Middle frontal gyrus (tissue), 1 donor: ENCODE data around the gene MYLK2.

Experiments used
- DNase-seq: peaks from one replicate; pipeline ENCODE4 v3.0.0-alpha.2; 2015; ENCODE audit warnings: low spot score; ENCODE audit errors: extremely low spot score

The MYLK2 gene

GRCh38 chr20:31835554-31835953 lies 16.4 kb downstream of the MYLK2 start:
- DNase-seq: no peak

DNA sequence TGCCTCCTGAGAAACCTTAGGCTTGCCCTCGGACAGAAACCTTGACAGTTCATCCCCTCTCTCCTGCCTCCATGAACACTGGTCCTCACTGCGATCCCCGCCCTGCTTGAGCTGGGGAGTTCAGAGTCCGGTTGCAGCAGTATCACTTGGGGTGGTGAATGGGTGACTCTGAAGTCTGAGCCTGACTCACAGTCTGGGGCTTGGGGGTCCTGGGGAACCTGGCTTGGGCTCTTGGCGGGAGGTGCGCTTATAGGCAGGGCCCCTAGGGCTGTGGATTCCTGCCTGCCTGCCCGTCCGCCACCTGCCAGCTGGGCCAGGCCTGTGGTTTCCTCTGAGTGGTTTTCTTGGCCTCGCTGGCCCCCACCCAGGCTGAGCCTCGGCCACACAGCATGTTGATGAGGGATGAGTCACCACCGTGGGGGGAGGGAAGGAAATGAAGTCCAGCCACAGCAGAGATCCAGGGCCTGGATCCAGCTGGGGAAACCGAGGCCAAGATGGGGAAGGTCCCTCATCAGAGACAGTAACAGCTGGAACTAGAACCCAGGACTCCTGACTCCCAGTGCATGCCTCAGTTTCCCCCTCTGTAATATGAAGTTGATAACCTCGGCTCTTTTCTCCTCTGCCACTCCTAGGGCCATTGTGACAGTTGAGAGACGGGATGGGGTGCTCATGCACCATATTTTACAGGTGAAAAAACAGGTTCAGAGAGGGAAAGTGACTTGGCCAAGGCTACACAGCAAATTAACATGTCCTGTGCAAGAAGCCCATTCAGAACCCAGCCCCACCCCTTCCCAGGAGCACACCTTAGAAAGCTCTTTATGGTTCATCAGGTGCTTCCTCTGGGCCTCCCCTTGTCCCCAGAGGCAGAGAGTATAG lies 17.1 kb downstream of the MYLK2 start:
- no peak for DNase-seq

DNA sequence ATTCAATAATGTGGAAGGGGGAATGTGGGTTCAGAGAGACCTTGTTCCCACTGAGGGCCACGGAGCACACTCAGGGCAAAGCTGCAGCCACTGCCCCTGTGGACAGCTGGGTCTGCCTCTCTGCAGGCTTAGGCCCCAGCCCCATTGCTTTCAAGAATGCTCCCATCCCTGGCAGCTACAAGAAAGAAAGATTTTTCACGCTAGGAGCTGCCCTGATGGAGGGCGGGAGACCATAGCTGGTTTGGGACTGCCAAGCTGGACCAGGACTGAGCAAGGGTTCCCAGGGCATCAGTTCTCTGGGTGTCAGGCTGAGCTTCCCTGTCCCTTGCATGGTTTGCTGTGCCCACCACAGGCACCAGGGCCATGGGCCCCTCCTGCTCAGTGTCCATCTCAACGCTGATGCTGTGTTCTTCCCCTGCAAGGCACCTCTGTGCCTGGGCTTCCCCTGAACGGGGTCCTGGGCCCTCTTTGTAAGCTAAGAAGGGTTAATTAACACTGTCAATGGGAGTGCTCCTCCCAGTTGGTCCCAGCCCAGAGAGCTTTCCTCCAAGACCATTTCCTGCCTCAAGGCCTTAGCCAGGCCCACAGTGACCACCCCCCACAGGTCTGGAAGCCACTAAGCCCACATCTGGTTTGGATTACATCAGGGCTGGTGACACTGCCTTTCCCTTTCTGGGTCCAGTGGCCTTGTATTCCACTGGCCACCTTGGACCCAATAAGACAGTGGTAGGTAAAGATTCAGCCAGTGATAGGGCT lies 17.9 kb downstream of the MYLK2 start:
- DNase-seq: no peak

DNA sequence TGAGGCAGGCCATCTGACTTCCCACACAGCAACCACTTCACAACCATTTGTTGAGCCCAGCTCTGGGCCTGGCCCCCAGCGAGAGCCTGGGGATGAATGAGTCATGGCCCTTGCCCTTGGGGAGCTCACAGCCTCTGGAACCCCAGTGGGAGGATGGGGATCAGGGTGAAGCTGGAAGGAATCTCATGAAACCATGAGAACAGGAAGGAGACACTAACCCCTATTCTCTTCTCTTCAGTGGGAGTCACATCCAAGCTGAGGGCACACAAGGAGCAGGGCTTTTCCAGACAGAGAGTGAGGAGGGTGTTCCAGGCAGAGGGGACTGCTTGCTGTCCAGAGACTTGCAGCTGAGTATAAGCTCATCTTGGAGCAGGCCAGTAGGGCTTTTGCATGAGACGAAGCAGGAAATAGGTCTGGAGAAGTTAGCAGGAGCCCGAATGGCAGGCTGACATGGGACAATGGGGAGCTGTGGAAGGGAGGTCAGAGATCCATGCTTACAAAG lies 18.8 kb downstream of the MYLK2 start:
- no peak for DNase-seq

- DNase-seq: no peak
These were observed 19.6 kb downstream of the MYLK2 start for GRCh38 chr20:31838646-31839292.

- DNase-seq: no peak
These were observed 20.8 kb downstream of the MYLK2 start for GRCh38 chr20:31839782-31840487.

- no peak for DNase-seq
These were observed 22.0 kb downstream of the MYLK2 start for GRCh38 chr20:31840906-31841816.

GRCh38 chr20:31841928-31842327 lies 22.8 kb downstream of the MYLK2 start:
- no peak for DNase-seq

DNA sequence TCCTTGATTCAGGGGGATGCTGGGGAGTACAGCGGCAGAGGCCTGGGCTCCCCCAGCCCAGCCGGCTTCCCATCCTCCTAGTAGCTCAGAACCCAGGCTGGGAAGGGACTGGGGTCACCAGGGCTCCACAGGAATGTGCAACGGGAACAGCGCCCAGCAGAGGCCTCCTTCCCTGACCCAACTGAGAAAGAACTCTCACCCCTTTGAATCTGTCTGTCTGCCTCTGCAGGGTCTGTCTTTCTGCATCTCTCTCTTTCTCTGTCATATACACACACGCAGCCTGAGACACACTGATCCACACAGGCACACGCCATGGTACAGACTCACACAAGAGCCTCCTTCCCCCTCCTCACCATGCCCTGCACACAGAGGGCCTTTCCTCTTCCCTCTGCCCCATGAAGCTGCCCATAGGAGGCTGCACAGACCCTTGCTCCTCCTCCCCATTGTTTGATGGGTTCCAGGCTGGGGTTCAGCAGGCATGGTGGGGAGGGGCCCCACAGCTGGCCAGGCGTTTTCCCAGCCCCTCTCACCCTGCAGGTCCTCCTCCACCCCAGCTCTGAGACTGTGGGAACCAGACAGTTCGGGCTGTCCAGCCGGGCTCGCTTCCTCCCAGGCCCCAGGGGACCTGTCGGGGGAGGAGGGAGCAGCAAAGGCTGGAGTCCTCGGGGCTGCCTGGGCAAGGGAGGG lies 23.5 kb downstream of the MYLK2 start:
- DNase-seq: no peak

DNA sequence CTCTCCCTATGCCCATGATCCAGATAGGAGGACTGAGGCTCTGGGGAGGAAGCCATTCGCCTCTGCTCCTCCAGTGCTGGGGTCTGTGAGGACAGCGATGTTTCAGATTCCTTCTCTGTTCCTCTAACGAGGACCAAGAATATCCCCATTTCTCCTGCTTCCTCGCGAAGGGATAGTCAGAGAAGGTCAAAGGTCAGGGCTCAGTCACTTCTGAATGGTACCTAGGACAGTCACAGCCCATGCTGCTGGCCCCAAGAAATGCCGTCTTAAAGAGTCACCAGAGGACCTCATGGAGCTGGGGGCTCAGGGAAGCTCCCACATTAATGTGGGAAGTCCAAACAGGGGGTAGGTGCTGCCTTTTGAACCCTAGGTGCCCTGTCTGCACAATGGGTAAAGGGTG lies 24.1 kb downstream of the MYLK2 start:
- DNase-seq: no peak

DNA sequence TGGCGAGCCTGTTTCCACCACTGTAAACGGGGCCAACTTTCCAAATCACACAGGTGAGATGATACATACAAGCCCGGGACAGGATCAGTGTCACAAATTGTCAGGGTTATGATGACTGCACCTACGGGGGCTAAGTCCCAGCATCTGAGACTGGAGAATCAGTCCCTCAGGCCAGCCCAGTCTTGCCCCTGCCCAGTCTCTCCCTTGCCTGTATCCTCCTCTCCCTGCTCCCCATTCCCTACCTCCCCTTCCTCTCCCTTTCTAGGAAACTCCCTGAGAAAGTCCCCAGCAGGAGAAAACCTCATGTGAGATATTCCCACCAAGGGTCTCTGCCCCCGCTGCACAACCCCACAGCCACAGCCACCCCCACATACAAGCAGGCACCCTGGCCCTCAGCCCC lies 24.7 kb downstream of the MYLK2 start:
- DNase-seq: no peak

DNA sequence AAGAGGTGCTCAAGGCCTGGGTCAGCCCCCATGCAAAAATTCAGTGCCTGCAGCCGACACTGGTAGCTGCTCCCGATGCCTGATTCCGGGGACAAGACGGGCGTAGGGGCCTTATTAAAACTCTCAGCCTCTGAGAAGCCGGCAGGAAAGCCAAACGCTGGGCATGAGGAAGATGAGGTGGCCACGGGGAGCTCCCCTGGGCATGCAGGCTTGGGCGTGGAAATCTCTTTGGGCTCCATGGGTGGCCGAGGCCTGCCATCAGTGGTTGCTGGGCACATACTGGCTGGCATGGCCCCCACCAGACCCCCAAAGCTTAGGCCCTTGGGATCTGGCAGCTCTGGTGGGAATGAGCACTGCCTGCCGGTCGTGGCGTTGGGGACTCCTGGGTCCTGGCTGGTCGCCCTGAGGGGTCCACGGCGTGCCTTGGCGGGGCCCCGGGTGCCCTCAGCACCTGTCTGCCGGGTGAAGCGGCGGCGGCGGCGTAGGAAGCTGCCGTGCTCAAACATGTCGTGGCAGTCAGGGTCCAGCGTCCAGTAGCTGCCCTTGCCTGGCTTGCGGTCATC lies 25.7 kb downstream of the MYLK2 start:
- DNase-seq: no peak

DNA sequence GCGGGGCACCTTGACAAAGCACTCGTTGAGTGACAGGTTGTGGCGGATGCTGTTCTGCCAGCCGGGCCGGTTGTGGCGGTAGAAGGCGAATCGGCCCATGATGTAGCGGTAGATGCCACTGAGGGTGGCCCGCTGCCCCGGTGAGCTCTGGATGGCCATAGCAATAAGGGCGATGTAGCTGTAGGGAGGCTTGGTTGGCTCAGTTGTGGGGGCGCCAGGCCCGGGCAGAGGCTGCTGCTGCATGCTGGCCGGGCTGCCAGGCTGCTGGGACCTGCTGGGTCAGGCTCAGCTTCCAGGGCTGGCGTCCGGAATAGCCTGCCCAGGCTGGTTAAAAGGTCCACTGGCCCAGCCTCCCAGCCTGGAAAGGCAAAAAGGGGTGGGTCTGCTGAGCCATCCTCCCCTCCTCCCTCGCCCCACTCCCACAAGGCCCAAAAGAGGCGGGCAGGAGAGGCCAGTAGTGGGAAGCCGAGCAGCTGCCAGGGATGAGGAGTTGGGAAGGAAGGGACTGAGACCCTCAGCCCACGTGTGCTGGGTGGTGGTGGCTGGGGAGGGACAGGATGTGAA lies 26.2 kb downstream of the MYLK2 start, which contains the start of gene FOXS1:
Gene FOXS1, minus strand, starts transcription at position 305 of the 564 bp plus-strand sequence. Its CDS starts 62 bp downstream, at position 243.
- DNase-seq: no peak

GRCh38 chr20:31846793-31847138 lies 27.6 kb downstream of the MYLK2 start:
- DNase-seq: no peak

- DNase-seq: no peak
These were observed 29.2 kb downstream of the MYLK2 start for GRCh38 chr20:31848088-31848999.

- no peak for DNase-seq
These were observed 30.3 kb downstream of the MYLK2 start for GRCh38 chr20:31849306-31849930.

- no peak for DNase-seq
These were observed 32.2 kb downstream of the MYLK2 start for GRCh38 chr20:31851240-31851955.
